ENCODE data around the gene PPP1R1A.

DNA sequence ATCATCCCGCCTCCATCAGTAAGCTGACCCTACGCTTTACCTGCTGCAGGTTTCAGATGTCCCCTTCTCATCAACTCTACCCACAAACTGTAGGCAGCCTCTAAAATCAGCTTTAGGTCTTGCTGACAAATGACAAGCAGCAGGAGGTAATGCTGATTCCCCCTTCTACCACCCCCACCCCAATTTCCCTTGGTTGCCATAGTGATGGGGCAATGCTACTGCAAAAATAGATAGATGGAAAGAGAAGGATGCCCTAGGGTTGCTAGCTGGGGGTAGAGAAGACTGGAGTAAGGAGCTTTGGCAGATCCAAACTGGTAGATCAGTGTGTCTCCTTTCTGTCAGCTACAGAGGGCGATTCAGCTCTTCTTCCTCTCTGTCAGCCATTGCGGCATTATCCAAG, 58.9 kb downstream of the PPP1R1A start:
- TF ChIP-seq, protein P1, sequence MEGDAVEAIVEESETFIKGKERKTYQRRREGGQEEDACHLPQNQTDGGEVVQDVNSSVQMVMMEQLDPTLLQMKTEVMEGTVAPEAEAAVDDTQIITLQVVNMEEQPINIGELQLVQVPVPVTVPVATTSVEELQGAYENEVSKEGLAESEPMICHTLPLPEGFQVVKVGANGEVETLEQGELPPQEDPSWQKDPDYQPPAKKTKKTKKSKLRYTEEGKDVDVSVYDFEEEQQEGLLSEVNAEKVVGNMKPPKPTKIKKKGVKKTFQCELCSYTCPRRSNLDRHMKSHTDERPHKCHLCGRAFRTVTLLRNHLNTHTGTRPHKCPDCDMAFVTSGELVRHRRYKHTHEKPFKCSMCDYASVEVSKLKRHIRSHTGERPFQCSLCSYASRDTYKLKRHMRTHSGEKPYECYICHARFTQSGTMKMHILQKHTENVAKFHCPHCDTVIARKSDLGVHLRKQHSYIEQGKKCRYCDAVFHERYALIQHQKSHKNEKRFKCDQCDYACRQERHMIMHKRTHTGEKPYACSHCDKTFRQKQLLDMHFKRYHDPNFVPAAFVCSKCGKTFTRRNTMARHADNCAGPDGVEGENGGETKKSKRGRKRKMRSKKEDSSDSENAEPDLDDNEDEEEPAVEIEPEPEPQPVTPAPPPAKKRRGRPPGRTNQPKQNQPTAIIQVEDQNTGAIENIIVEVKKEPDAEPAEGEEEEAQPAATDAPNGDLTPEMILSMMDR (IDR thresholded peaks at IDR 0.05) = no peak
- TF ChIP-seq POLR2A (IDR thresholded peaks at IDR 0.05) = no peak

Measured in Peyer's patch (tissue), 4 donors.